BLaER1 treated with 17β-estradiol and CSF1 and Interleukin-3, amounts not matched to agents 10 nM and 100 nM (cell line): ENCODE results near the gene PNCK.

Source experiments
- H3K27ac ChIP-seq, 11 experiments: shearing (Covaris generic); formaldehyde crosslinking; 2 replicates each; pipeline ENCODE4 v1.8.1; 2022
- H3K27me3 ChIP-seq, 11 experiments: shearing (Covaris generic); formaldehyde crosslinking; 2 replicates each; pipeline ENCODE4 v1.8.1; 2022
- H3K36me3 ChIP-seq, 11 experiments: shearing (Covaris generic); formaldehyde crosslinking; 2 replicates each; pipeline ENCODE4 v1.8.1; 2022
- H3K4me1 ChIP-seq, 10 experiments: shearing (Covaris generic); formaldehyde crosslinking; 2 replicates each; pipeline ENCODE4 v1.8.1; 2022
- H3K4me2 ChIP-seq, 11 experiments: shearing (Covaris generic); formaldehyde crosslinking; 2 replicates each; pipeline ENCODE4 v1.8.1; 2022
- H3K4me3 ChIP-seq, 10 experiments: shearing (Covaris generic); formaldehyde crosslinking; 2 replicates each; pipeline ENCODE4 v1.8.1; 2022
- H3K9ac ChIP-seq, 11 experiments: shearing (Covaris generic); formaldehyde crosslinking; 2 replicates each; pipeline ENCODE4 v1.8.1; 2022
- H3K9me3 ChIP-seq, 11 experiments: shearing (Covaris generic); formaldehyde crosslinking; replicated peaks in 1 of 11; 2 replicates each; pipeline ENCODE4 v1.8.1; 2022
- H4K20me1 ChIP-seq, 11 experiments: shearing (Covaris generic); formaldehyde crosslinking; 2 replicates each; pipeline ENCODE4 v1.8.1; 2022
- Cebpa-rat ChIP-seq, 11 experiments: shearing (Covaris generic); IDR thresholded peaks; 2 replicates each; pipeline ENCODE4 v1.8.1; 2022

The PNCK gene

GRCh38 chrX:153673428-153674218, at the start of gene PNCK:
Gene PNCK, minus strand, starts transcription at chrX:153673813. Its CDS starts 737 bp downstream, at chrX:153673076.
- Histone ChIP-seq H3K9ac (no peak within 1 kb of the TSS), H3K4me3 (no peak within 1 kb of the TSS), H3K27ac (no peak within 1 kb of the TSS), H3K36me3 (no peaks in the 10 kb centered on the region), H3K4me2 (no peak within 1 kb of the TSS), H3K9me3 (peaks cover 0 to 48% (median 27%) of the 10 kb centered on the region in 11 experiments; a peak in 13 of 22 replicates), H4K20me1 (no peaks in the 10 kb centered on the region; a peak in 1 of 22 replicates), H3K27me3 (peaks cover 36 to 72% (median 61%) of the 10 kb centered on the region in 11 experiments), H3K4me1 (peaks cover 0 to 13% (median 0%) of the 10 kb centered on the region in 10 experiments; a peak in 4 of 20 replicates)
- TF ChIP-seq Cebpa-rat (IDR thresholded peaks at IDR 0.05) = no peak

GRCh38 chrX:153722704-153723350, 49.2 kb upstream of the PNCK start:
- H3K4me2 ChIP-seq = peak overlapping the region; percentile 75 to 91 (median 86)
- TF ChIP-seq Cebpa-rat (IDR thresholded peaks at IDR 0.05) = no peak
- peak overlapping the region; percentile 65 to 79 (median 76) for H3K4me3 ChIP-seq
- peaks cover 12 to 53% (median 40%) of the 10 kb centered on the region in 11 experiments; a peak in 21 of 22 replicates for H3K9me3 ChIP-seq
- H3K27ac ChIP-seq = peak overlapping the region; percentile 60 to 98 (median 90)
- H3K27me3 ChIP-seq = peaks cover 39 to 69% (median 53%) of the 10 kb centered on the region in 11 experiments
- H4K20me1 ChIP-seq = peaks cover 3 to 69% (median 58%) of the 10 kb centered on the region in 11 experiments; a peak in 20 of 22 replicates
- H3K9ac ChIP-seq = peak overlapping the region; percentile 80 to 93 (median 89)
- peaks cover 17 to 49% (median 40%) of the 10 kb centered on the region in 11 experiments for H3K36me3 ChIP-seq
- H3K4me1 ChIP-seq = peaks cover 43 to 60% (median 48%) of the 10 kb centered on the region in 10 experiments

DNA sequence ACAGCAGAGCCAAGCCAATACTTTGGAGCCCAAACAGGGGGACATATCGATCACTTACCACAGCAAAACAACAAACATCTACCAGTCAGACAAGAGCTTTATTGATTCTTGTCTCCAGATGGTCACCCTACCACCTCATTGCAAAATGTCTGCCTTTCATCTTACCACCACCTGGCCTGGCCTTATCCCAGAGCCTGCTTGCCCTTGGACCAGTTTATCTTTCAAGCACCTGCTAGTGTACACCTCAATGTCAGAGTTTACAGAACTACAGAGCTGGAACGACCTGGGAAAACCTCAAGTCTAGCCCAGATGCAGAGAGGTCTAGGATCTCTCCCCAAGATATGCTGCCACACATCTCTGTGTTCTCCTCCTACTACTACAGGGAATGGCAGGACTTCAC, 46.1 kb upstream of the PNCK start:
- 0 out of 22 replicates have a peak overlapping the region, but pooled peaks of 3 of the 11 experiments have one; percentile 9 to 20 (median 10) for H3K4me2 ChIP-seq
- peaks cover 31 to 80% (median 65%) of the 10 kb centered on the region in 11 experiments for H3K36me3 ChIP-seq
- no peak for TF ChIP-seq Cebpa-rat (IDR thresholded peaks at IDR 0.05)
- H3K9me3 ChIP-seq = peaks cover 0 to 22% (median 16%) of the 10 kb centered on the region in 11 experiments; a peak in 18 of 22 replicates
- H4K20me1 ChIP-seq = peaks cover 3 to 92% (median 83%) of the 10 kb centered on the region in 11 experiments; a peak in 21 of 22 replicates
- H3K4me3 ChIP-seq = no peak overlapping the region
- 0 out of 22 replicates have a peak overlapping the region, but pooled peaks of 1 of the 11 experiments have one; percentile 28 for H3K9ac ChIP-seq
- peaks cover 65 to 88% (median 76%) of the 10 kb centered on the region in 11 experiments for H3K27me3 ChIP-seq
- H3K4me1 ChIP-seq = peaks cover 24 to 73% (median 35%) of the 10 kb centered on the region in 10 experiments
- no peak overlapping the region for H3K27ac ChIP-seq

DNA sequence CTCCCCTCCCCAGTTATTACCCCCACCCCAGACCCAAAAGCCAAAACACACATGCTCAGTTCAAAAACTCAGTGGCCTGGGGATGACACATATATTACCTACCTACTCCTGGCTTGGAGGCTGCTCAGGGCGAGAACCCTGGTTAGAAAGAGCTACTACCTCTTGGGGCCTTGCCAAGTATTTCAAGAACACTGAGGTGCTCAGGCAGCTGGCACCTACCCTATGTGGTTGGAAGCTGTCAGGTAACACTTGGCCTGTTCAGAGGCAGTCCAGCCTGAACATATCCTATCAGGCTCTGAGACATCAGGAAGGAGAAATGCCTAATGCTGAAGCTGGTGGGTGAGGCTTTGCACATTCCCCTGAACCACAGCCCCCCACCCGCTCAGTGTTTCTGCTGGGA, 45.6 kb upstream of the PNCK start:
- peaks cover 24 to 78% (median 35%) of the 10 kb centered on the region in 10 experiments for H3K4me1 ChIP-seq
- peaks cover 3 to 97% (median 84%) of the 10 kb centered on the region in 11 experiments; a peak in 21 of 22 replicates for H4K20me1 ChIP-seq
- H3K4me2 ChIP-seq = 0 out of 22 replicates have a peak overlapping the region, but pooled peaks of 3 of the 11 experiments have one; percentile 9 to 20 (median 10)
- H3K4me3 ChIP-seq = no peak overlapping the region
- H3K27me3 ChIP-seq = peaks cover 66 to 92% (median 81%) of the 10 kb centered on the region in 11 experiments
- peaks cover 0 to 19% (median 14%) of the 10 kb centered on the region in 11 experiments; a peak in 18 of 22 replicates for H3K9me3 ChIP-seq
- H3K27ac ChIP-seq = no peak overlapping the region
- no peak for TF ChIP-seq Cebpa-rat (IDR thresholded peaks at IDR 0.05)
- H3K9ac ChIP-seq = no peak overlapping the region
- H3K36me3 ChIP-seq = peaks cover 34 to 85% (median 69%) of the 10 kb centered on the region in 11 experiments

DNA sequence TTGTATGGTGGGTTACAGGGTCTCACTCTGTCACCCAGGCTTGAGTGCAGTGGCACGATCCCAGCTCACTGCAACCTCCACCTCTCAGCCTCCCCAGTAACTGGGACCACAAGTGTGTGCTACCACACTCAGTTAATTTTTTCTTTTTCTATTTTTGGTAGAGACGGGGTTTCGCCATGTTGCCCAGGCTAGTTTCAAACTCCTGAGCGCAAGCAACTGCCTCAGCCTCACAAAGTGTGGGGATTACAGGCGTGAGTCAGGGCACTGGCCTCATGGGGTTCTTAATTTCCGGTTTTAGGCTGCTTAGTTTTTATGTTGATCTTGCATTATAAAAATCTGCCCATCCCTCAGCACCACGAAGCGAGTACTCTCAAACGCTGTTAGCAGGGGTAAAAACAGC, 43.8 kb upstream of the PNCK start:
- H4K20me1 ChIP-seq = peaks cover 1 to 98% (median 83%) of the 10 kb centered on the region in 11 experiments; a peak in 21 of 22 replicates
- peak overlapping the region; percentile 21 to 66 (median 52); a peak in 21 of 22 replicates for H3K4me2 ChIP-seq
- TF ChIP-seq Cebpa-rat (IDR thresholded peaks at IDR 0.05) = no peak
- H3K4me1 ChIP-seq = peaks cover 21 to 92% (median 39%) of the 10 kb centered on the region in 10 experiments
- H3K9ac ChIP-seq = peak overlapping the region in 5 of 11 experiments; percentile 13 to 46 (median 30); a peak in 7 of 22 replicates
- H3K27me3 ChIP-seq = peaks cover 74 to 98% (median 91%) of the 10 kb centered on the region in 11 experiments
- H3K36me3 ChIP-seq = peaks cover 34 to 99% (median 81%) of the 10 kb centered on the region in 11 experiments
- peak overlapping the region in 9 of 11 experiments; percentile 4 to 63 (median 35); a peak in 11 of 22 replicates for H3K27ac ChIP-seq
- 0 out of 22 replicates have a peak, but pooled peaks cover 0 to 1% (median 0%) of the 10 kb centered on the region in 11 experiments for H3K9me3 ChIP-seq
- no peak overlapping the region for H3K4me3 ChIP-seq

DNA sequence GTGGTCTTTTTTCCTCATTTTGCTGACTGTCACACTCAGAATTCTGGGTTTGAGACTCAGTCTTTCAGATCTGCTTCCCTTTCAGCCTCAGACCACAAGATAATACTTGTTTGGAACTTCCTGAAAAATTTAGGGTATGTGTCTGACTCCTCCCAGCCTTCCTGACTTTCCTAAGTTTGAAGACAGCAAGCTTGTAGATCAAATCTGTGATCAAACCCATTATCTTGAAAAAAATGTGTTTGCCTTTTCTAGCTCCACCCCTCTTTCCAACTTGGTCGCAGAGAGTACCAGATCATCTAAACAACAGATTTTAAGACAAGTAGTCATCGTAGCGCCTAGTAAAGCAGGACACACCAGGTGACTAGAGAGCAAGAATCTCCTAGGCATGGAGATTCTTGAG, 40.6 kb upstream of the PNCK start:
- 0 out of 22 replicates have a peak overlapping the region, but pooled peaks of 1 of the 11 experiments have one; percentile 4 for H3K27ac ChIP-seq
- H3K4me1 ChIP-seq = peaks cover 13 to 82% (median 34%) of the 10 kb centered on the region in 10 experiments
- TF ChIP-seq Cebpa-rat (IDR thresholded peaks at IDR 0.05) = no peak
- no peak overlapping the region for H3K4me3 ChIP-seq
- peaks cover 68 to 99% (median 94%) of the 10 kb centered on the region in 11 experiments for H3K27me3 ChIP-seq
- peaks cover 0 to 98% (median 69%) of the 10 kb centered on the region in 11 experiments; a peak in 20 of 22 replicates for H4K20me1 ChIP-seq
- no peak overlapping the region for H3K9ac ChIP-seq
- H3K9me3 ChIP-seq = no peaks in the 10 kb centered on the region
- H3K36me3 ChIP-seq = peaks cover 26 to 99% (median 87%) of the 10 kb centered on the region in 11 experiments
- peak overlapping the region in 5 of 11 experiments; percentile 8 to 64 (median 54); a peak in 7 of 22 replicates for H3K4me2 ChIP-seq

GRCh38 chrX:153709726-153710674, 36.4 kb upstream of the PNCK start:
- H3K27me3 ChIP-seq = peaks cover 73 to 99% (median 94%) of the 10 kb centered on the region in 11 experiments
- peaks cover 22 to 98% (median 73%) of the 10 kb centered on the region in 11 experiments; a peak in 21 of 22 replicates for H4K20me1 ChIP-seq
- H3K27ac ChIP-seq = no peak overlapping the region
- H3K4me2 ChIP-seq = 0 out of 22 replicates have a peak overlapping the region, but pooled peaks of 1 of the 11 experiments have one; percentile 60
- TF ChIP-seq Cebpa-rat (IDR thresholded peaks at IDR 0.05) = no peak
- H3K4me3 ChIP-seq = no peak overlapping the region
- peak overlapping the region in 2 of 11 experiments; percentile 0 to 8; a peak in 2 of 22 replicates for H3K9ac ChIP-seq
- no peaks in the 10 kb centered on the region for H3K9me3 ChIP-seq
- peaks cover 0 to 69% (median 24%) of the 10 kb centered on the region in 10 experiments; a peak in 15 of 20 replicates for H3K4me1 ChIP-seq
- peaks cover 16 to 88% (median 61%) of the 10 kb centered on the region in 11 experiments for H3K36me3 ChIP-seq
